Measurements from ENCODE around the gene RARRES2.
"Not testable (repeated sequence)": the region's sequence is repeated elsewhere in the genome, so short reads cannot be mapped to it uniquely, and the experiment has no call there.

The RARRES2 gene

DNA sequence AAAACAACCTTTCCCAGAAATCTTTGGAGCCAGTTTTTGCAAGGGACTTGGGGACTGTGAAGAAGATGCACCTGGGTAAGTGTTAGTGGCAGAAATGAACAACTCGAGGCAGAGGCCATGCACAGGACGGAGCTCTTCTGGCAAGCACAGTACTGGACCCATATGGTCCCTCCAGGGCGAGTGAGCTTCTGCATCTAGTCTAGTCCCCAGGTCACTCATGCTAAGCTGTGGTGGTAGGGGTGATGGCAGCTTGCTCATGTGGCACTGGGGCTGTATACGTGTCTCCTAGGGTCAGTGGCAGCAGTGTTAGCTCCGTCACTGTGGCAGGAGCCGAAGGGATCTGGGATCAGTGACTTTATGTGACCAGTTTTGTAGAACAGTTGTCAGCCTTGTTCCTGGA is 27.6 kb downstream of the RARRES2 start:
- DNase-seq, result no peak

DNA sequence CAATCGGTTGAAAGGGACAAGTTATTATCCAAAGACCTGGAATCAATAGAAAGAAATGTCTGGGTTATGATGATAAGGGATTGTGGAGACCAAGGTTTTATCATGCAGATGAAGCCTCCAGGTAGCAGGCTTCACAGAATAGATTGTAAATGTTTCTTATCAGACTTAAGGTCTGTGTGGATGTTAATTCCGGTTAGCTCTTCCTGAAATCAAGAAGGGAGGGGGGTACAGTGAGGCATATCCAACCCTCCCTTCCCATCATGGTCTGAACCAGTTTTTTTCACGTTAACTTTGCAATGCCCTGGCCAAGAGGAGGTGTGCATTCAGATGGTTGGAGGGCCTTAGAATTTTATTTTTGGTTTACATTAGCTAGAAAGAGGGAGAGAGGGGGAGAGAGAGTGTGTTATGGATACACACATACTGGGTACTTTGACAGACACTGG is 28.0 kb downstream of the RARRES2 start:
- no peak for DNase-seq

DNA sequence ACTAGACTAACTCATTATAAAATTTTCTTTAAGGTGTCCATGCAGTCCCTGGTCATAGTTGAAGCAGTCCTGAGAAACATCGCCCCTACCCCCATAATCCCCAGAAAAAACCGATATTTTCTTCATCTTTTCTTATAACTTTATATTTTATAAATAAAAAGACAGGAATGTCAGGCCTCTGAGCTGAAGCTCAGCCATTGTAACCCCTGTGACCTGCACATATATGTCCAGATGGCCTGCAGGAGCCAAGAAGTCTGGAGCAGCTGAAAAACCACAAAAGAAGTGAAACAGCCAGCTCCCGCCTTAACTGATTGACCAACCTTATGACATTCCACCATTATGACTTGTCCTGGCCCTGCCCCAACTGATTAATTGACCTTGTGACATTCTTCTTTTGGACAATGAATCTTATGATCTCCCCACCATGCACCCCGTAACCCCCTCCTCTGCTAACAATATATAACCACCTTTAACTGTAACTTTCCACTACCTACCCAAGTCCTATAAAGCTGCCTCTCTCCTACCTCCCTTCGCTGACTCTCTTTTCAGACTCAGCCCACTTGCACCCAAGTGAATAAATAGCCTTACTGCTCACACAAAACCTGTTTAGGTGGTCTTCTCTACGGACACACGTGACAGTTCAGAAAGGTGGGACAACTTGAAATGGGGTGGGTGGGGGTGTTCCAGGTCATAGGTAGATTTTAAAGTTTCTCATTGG is 28.6 kb downstream of the RARRES2 start:
- not testable (repeated sequence) for DNase-seq

DNA sequence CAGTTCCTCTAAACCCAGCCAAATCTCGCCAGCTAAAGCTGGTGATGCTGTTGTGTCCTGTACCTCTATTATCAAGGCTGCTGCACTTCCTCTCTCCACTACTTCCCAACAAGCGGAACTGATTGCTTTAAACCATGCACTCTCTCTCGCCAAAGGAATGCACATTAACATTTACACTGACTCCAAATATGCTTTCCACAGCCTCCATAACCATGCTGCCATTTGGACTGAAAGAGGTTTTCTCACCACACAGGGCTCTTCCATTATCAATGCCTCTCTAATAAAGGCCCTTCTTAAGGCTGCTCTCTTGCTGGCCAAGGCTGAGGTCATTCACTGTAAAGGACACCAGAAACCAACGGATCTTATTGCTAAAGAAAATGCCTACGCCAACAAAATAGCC is 29.7 kb downstream of the RARRES2 start:
- DNase-seq, result no peak

DNA sequence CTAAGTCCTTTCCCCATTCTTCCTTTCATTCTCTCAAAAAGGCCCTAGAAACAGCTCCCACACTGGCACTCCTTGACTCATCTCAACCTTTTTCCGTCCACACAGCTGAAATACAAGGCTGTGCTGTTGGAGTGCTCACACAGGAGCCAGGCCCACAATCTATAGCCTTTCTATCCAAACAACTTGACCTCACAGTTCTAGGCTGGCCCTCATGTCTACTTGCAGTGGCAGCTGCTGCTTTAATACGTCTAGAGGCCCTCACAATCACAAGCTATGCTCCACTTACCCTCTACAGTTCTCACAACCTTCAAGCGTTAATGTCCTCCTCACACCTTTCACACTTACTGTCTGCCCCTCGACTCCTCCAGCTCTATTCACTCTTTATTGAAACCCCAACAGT is 30.3 kb downstream of the RARRES2 start:
- no peak for DNase-seq

DNA sequence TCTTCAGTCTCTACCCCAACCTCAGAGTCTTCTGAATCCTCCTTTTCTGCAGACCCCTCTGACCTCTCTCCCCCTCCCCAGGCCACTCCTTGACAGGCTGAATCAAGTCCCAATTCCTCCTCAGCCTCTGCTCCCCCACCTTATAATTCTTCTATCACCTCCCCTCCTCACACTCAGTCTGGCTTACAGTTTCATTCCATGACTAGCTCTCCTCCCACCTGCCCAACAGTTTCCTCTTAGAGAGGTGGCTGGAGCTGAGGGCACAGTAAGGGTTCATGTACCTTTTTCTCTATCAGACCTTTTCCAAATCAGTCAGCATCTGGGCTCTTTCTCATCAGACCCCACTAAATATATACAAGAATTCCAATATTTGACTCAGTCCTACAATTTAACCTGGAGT is 32.9 kb downstream of the RARRES2 start:
- DNase-seq, result no peak

DNA sequence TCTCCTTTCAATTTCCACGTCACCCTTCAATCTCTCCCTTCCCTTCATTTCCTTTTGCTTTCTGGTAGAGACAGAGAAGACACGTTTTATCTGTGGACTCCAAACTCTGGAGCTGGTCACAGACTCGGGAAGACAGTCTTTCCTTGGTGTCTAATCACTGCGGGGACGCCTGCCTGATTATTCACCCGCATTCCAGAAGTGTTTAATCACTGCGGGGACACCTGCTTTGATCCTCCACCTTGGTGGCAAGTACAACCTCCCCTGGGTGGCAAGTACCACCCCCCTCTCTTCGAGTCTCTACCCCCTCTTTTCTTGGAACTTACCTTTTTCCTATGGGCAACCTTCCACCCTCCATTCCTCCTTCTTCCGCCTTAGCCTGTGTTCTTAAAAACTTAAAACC is 33.5 kb downstream of the RARRES2 start:
- no peak for DNase-seq

DNA sequence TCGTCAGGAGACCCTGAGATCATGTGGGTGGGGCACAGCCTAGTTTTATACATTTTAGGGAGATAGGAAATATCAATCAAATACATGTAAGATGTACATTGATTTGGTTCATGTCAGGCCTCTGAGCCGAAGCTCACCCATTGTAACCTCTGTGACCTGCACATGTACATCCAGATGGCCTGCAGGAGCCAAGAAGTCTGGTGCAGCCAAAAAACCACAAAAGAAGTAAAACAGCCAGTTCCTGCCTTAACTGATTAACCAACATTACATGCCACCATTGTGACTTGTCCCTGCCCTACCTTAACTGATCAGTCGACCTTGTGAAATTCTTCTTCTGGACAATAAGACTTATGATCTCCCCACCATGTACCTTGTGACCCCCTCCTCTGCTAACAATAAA is 34.3 kb downstream of the RARRES2 start:
- no peak for DNase-seq

DNA sequence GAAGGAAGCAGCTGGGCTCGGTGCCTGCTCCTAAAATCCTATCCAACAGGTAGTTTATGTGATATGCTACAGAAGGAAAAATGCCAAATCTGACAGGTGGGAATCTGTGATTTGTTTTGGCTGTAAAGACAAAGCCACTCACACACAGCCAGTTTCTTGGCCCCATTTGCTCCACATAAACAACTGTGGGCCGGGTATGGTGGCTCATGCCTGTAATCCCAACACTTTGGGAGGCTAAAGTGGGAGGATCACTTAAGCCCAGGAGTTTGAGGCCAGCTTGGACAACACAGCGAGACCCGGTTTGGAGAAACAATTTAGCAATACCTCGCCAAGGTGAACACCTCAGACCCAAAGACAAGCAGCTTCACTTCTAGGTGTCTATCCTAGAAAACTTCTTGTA is 35.1 kb downstream of the RARRES2 start:
- DNase-seq, result not testable (repeated sequence)

DNA sequence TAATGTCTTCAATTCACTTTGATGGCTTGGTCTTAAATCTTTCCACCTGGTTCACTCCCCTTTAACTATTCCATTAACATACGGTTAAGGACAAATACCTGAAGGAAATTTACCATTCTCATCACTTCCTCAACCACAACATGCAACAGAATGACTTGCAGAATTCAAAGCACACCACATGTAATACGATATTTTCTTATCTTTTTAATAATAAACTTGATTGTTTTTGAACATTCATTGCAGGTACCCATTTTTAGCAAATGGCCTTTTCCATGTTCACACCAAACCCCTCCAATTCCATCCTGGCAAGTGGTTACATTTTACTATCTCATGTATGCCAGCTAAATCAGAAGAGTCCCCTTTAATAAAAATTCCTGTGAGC is 35.5 kb downstream of the RARRES2 start:
- DNase-seq, result not testable (repeated sequence)

DNA sequence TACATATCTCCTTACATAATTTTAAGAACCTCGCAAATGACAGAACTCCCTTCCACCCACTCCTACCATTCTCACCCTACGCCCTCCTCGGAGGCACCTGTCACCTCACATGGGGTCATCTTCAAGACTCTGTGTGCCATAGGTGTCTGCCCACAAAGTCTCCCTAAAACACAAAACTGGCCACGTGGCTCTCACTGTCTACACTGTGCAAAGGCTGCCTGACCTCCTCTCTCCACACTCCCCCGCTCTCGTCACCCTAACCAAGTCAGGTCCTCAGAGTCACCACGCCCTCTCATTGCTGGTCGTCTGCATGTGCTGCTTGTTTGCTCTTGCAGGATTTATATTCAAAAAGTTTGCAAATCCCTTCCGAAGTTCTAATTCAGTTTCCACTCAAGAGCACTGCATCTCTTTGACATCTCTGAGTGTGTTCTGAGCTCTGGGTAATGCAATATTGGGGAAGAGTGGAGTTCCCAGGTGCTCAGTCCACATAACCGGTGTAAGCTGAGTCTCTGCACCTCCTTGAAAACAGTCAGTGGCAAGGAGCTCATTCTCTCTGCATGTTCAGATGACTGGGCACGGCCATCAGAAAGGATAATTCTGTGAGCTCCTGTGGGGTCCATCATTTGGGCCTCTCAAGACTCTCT is 36.0 kb downstream of the RARRES2 start:
- not testable (repeated sequence) for DNase-seq

DNA sequence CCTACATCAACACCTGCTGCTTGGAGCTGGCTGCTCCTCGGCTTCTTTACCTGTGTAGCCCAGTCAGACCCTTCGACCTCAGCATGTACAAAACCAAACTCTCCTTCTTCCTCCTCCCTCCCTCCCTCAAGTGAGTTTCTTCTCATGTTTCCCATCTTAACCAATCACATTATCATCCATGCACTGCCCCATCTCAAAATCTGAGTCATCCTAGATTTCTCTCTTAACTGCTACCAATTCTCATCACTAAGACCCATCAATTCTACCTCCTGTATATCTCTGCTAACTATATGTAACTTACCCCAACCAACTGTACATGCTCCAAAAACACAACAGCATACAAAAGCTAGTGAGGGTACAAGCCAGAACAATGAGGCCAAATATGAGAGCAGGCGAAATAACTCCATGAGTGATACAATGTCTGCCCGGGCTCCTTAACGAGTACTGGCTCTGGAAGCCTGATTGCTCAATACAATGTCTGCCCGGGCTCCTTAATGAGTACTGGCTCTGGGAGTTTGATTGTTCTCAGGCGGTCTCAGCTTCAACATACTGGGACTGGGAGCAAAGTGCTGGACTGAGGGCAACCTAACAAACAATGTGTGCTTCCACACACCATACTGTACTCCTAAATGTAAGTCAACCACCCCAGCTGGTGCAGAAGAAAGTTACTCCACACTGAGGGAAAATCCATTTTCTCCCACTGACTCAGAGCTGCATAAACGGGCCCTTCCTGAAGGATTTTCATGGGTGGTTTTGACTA is 36.8 kb downstream of the RARRES2 start:
- not testable (repeated sequence) for DNase-seq

DNA sequence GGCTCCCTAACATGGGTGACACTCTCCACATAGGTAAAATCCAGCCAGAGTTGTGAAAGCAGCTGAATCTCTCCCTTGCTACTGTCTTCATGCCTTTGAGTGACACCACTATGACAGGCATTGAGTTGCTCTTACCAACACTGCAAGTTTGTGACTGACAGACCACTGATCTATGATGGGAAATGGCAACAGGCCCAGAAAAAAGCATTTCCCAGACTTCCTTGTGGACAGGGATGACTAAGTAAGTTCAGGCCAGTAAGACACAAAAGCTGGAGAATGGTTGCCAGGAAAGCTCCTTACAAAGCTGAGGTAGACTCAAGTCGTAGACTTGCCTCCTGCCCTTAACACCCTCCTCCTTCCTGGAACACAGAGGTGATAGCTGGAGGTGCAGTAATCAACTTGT is 38.5 kb downstream of the RARRES2 start:
- not testable (repeated sequence) for DNase-seq

DNA sequence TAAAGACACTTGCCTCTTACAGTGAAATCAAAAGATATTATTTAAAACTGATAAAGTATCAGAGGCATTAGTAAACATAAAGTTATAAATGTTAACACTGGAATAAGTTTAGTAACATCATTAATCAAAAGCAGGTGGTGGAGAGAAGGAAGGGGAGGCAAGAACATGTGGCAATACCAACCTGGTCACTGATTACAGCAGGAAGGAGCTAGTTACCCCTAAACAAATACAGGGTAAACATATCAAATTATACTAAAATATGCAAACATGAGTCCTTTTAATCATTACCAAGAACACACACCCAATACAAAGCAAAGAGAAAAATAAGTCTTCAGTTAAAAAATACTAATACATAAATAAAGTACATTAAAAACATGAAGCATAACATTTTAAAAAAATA is 43.5 kb downstream of the RARRES2 start:
- not testable (repeated sequence) for DNase-seq

DNA sequence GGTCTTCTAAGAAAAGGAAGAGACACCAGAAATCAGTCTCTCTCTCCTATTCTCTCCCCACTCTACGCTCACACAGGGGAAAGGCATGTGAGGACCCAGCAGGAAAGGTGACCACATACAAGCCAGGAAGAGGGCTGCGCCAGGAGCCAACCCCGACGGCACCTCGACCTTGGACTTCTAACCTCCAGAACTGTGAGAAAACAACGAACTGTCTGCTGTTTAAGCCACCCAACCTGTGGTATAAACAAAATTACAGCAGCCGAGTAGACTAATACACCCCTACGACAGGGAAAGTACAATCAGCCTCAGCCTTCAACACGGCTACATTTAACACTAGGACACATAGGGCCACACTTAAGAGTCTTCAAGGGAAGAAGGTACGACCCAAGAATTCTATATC is 44.6 kb downstream of the RARRES2 start:
- DNase-seq, result not testable (repeated sequence)

DNA sequence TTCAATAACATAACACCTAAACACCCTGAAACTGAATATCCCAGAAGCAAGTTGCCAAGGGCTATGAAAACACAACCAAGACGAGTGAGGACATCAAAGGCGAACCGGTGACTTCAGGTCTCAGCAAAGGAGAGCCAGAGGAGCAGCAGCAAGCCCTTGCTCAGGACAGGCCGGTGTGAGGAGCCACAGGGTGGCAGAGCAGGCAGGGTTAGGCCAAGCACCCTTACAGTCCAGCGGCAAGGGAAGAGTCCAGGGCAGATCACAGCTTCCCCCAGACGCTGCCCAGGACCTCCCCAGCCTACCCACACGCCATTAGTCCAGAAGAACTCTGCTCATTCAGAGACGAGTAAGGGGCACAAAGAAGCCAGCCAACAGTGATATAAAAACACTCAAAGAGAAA is 45.8 kb downstream of the RARRES2 start:
- DNase-seq, result not testable (repeated sequence)

DNA sequence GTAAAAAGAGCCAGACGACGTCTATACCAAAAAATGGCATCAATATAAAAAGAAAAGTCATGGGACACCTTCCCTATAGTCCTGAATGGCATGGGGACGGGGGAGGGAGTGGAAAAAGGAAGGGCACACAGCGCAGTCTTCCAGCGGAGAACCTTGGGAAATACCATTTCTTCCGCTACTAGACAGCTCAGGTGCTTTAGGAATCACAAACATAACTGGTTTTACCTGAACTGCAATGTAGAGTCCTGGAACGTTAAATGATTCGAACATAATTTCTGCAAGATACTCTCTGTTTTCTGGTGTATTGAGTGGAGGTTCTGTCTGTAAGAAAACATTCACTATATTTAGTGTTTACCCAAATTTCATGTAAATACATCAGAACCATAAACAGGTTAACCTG is 46.4 kb downstream of the RARRES2 start:
- not testable (repeated sequence) for DNase-seq

DNA sequence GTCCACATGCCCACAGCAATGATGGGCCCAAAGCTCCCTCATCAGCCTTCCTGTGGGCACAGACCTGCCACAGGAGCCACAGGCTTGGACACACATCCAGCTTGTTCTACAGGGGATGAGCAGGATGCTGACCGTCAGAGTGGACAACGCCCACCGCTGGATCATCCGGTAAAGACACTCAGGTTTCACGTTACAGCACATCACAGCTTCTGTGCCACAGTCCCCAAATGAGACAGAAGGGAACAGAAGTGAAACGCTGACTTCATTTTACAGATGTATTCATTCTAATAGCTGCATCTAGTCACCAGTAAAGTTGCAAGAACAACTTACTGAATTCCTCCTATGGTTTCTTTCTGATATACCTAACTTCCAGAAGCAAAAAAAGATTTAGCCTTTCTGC is 51.1 kb downstream of the RARRES2 start:
- DNase-seq, result not testable (repeated sequence)

DNA sequence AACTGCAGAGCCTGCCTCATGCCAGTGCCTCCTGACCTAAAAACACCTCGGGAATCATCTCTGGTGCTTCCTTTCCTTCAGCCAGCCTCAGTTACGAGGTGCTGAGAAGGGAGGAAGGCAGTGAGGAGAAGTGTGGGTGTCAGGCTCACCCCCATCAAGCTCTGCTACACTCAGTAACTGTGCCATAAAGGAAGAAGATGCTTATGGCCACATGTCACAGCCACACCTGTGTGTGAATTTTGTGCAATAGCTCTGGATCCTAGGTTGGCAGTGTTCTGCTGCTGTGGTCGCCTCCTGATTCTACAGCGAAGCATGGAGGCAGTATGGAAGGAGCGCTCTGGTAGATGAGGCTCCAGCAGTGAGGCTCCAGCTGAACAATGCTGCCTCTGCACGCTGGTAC is 52.6 kb downstream of the RARRES2 start:
- not testable (repeated sequence) for DNase-seq
